HEK293T (cell line): ENCODE data around the gene GOLGA7B.

Source experiments
- CTCF ChIA-PET: fragments of 350-600 bp; formaldehyde crosslinking; extraction: SDS; loops from one replicate; lab custom pipeline; 2021; ENCODE audit warnings: antibody characterized with exemption, inconsistent platforms; lab: Yijun Ruan, JAX
- POLR2A ChIA-PET: fragments of 350-600 bp; formaldehyde crosslinking; extraction: SDS; loops from one replicate; lab custom pipeline; 2020; ENCODE audit warnings: antibody characterized with exemption, inconsistent platforms; lab: Yijun Ruan, JAX
- DNase-seq: peaks from one replicate; pipeline ENCODE4 v3.0.0; 2012; ENCODE audit warnings: mixed read lengths; ENCODE audit errors: extremely low spot score
- ARNT ChIP-seq: fragments of 450-650 bp; IDR thresholded peaks from 2 replicates; pipeline ENCODE4 v1.6.1; 2017; ENCODE audit warnings: mild to moderate bottlenecking
- BHLHE40 ChIP-seq: fragments of 450-650 bp; IDR thresholded peaks from 2 replicates; pipeline ENCODE4 v1.6.1; 2016; ENCODE audit warnings: mild to moderate bottlenecking, moderate library complexity, borderline replicate concordance
- CTBP1 ChIP-seq: fragments of 450-650 bp; IDR thresholded peaks from 2 replicates; pipeline ENCODE4 v1.6.1; 2016; ENCODE audit warnings: borderline replicate concordance
- ELF4 ChIP-seq: fragments of 450-650 bp; IDR thresholded peaks from 2 replicates; pipeline ENCODE4 v1.6.1; 2017; ENCODE audit warnings: antibody characterized with exemption
- FOXA1 ChIP-seq: fragments of 450-650 bp; IDR thresholded peaks from 2 replicates; pipeline ENCODE4 v1.6.1; 2016; ENCODE audit warnings: mild to moderate bottlenecking
- FOXK2 ChIP-seq: fragments of 450-650 bp; IDR thresholded peaks from 2 replicates; pipeline ENCODE4 v1.6.1; 2016; ENCODE audit warnings: mild to moderate bottlenecking
- FOXM1 ChIP-seq: fragments of 450-650 bp; IDR thresholded peaks from 2 replicates; pipeline ENCODE4 v1.6.1; 2017; ENCODE audit warnings: mild to moderate bottlenecking, borderline replicate concordance
- HDGF ChIP-seq: fragments of 450-650 bp; IDR thresholded peaks from 2 replicates; pipeline ENCODE4 v1.6.1; 2017; ENCODE audit warnings: antibody characterized with exemption, borderline replicate concordance
- L3MBTL2 ChIP-seq: fragments of 450-650 bp; conservative IDR thresholded peaks from 2 replicates; pipeline ENCODE4 v1.6.1; 2016; ENCODE audit warnings: mild to moderate bottlenecking
- LEF1 ChIP-seq: fragments of 450-650 bp; IDR thresholded peaks from 2 replicates; pipeline ENCODE4 v1.6.1; 2017; ENCODE audit warnings: mild to moderate bottlenecking, borderline replicate concordance
- NFRKB ChIP-seq: fragments of 450-650 bp; IDR thresholded peaks from 2 replicates; pipeline ENCODE4 v1.6.1; 2016; ENCODE audit warnings: mild to moderate bottlenecking, moderate library complexity
- SP1 ChIP-seq: fragments of 450-650 bp; IDR thresholded peaks from 2 replicates; pipeline ENCODE4 v1.6.1; 2017
- SUZ12 ChIP-seq: fragments of 450-650 bp; IDR thresholded peaks from 2 replicates; pipeline ENCODE4 v1.6.1; 2016; ENCODE audit warnings: mild to moderate bottlenecking
- TARDBP ChIP-seq: fragments of 450-650 bp; IDR thresholded peaks from 2 replicates; pipeline ENCODE4 v1.6.1; 2016
- ZNF384 ChIP-seq: fragments of 450-650 bp; IDR thresholded peaks from 2 replicates; pipeline ENCODE4 v1.6.1; 2016
- TF ChIP-seq, protein P1 (sequence below): fragments of 450-650 bp; IDR thresholded peaks from 2 replicates; pipeline ENCODE4 v1.6.1; 2016

Gene GOLGA7B

GRCh38 chr10:97818572-97818971 is 31.1 kb upstream of the GOLGA7B start:
- ChIA-PET POLR2A (no interaction called here), CTCF (no interaction called here)
- DNase-seq: no peak
- TF ChIP-seq ELF4 (no peak), TARDBP (no peak), LEF1 (no peak), CTBP1 (no peak), L3MBTL2 (no peak), SP1 (no peak), SUZ12 (no peak), HDGF (no peak), NFRKB (no peak), BHLHE40 (no peak), FOXK2 (no peak), FOXA1 (no peak)
- TF ChIP-seq, protein P1, sequence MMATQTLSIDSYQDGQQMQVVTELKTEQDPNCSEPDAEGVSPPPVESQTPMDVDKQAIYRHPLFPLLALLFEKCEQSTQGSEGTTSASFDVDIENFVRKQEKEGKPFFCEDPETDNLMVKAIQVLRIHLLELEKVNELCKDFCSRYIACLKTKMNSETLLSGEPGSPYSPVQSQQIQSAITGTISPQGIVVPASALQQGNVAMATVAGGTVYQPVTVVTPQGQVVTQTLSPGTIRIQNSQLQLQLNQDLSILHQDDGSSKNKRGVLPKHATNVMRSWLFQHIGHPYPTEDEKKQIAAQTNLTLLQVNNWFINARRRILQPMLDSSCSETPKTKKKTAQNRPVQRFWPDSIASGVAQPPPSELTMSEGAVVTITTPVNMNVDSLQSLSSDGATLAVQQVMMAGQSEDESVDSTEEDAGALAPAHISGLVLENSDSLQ: no peak

GRCh38 chr10:97820096-97820704 is 29.4 kb upstream of the GOLGA7B start:
- CTCF ChIA-PET: no interaction called here
- TF ChIP-seq ARNT (no peak), CTBP1 (no peak), NFRKB (no peak), FOXM1 (no peak), ZNF384 (no peak), SP1 (no peak), BHLHE40 (no peak), L3MBTL2 (no peak), TARDBP (no peak)
- POLR2A ChIA-PET: no interaction called here
- no peak for DNase-seq

GRCh38 chr10:97821308-97822038 is 28.2 kb upstream of the GOLGA7B start:
- TF ChIP-seq FOXK2: no peak
- TF ChIP-seq ZNF384: no peak
- TF ChIP-seq FOXM1: no peak
- TF ChIP-seq, protein P1: no peak
- no peak for TF ChIP-seq CTBP1
- no peak for TF ChIP-seq SUZ12
- no peak for TF ChIP-seq SP1
- TF ChIP-seq ARNT: no peak
- no peak for TF ChIP-seq L3MBTL2
- CTCF ChIA-PET: interaction anchor here (1.0 kb wide), 1 partner anchor 30 kb away, joined by 3 read pairs; no protein-coding TSS in a partner anchor
- POLR2A ChIA-PET: no interaction called here
- DNase-seq: no peak

DNA sequence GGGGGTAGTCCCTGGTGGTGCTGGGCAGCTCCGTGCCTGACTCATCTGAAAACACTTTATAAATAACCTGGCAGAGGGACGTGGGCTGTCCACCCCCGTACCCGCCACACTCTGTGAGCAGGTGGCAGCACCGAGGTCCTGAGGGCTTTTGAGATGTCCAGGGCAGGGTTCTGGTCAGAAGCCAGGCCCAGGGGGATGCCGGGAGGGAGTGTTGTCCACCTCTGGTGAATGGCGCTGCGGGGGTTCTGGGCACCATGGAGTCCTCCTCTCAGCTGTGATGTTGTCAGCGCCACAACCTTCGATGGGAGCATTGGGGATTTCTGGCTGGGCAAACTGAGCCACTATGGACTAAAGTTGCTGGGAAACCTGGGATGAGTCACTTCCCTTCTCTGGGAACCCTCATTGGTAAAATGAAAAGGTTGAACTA is 27.4 kb upstream of the GOLGA7B start:
- ChIA-PET POLR2A (no interaction called here), CTCF (interaction anchor here (1.0 kb wide), 1 partner anchor 30 kb away, joined by 3 read pairs; no protein-coding TSS in a partner anchor)
- TF ChIP-seq LEF1: no peak
- no peak for TF ChIP-seq FOXM1
- TF ChIP-seq ELF4: no peak
- TF ChIP-seq SP1: no peak
- no peak for TF ChIP-seq FOXK2
- TF ChIP-seq CTBP1: no peak
- no peak for TF ChIP-seq FOXA1
- TF ChIP-seq ZNF384: no peak
- TF ChIP-seq TARDBP: no peak
- no peak for TF ChIP-seq L3MBTL2
- TF ChIP-seq BHLHE40: no peak
- TF ChIP-seq, protein P1: no peak
- no peak for TF ChIP-seq SUZ12
- TF ChIP-seq ARNT: no peak
- no peak for TF ChIP-seq HDGF
- no peak for TF ChIP-seq NFRKB
- DNase-seq: no peak

- ChIA-PET CTCF (no interaction called here), POLR2A (no interaction called here)
- no peak for DNase-seq
- no peak for TF ChIP-seq NFRKB
- TF ChIP-seq, protein P1: no peak
- TF ChIP-seq FOXA1: no peak
- TF ChIP-seq LEF1: no peak
- no peak for TF ChIP-seq CTBP1
- no peak for TF ChIP-seq SP1
- TF ChIP-seq ZNF384: no peak
- no peak for TF ChIP-seq ARNT
- no peak for TF ChIP-seq TARDBP
- no peak for TF ChIP-seq FOXM1
- no peak for TF ChIP-seq SUZ12
- TF ChIP-seq HDGF: no peak
- TF ChIP-seq BHLHE40: no peak
- TF ChIP-seq ELF4: no peak
- TF ChIP-seq L3MBTL2: no peak
- TF ChIP-seq FOXK2: no peak
Observed at GRCh38 chr10:97823734-97824133, 25.9 kb upstream of the GOLGA7B start.
